Hematopoietic multipotent progenitor cell treated with erythropoietin and hydrocortisone succinate and interleukin-3 and kit ligand, for 15 days (in vitro differentiated cells): ENCODE results near the gene MYO1D.

Experiments
- DNase-seq: peaks from one replicate; pipeline ENCODE4 v3.0.0-alpha.2; 2015; ENCODE audit warnings: low spot score

MYO1D gene

DNA sequence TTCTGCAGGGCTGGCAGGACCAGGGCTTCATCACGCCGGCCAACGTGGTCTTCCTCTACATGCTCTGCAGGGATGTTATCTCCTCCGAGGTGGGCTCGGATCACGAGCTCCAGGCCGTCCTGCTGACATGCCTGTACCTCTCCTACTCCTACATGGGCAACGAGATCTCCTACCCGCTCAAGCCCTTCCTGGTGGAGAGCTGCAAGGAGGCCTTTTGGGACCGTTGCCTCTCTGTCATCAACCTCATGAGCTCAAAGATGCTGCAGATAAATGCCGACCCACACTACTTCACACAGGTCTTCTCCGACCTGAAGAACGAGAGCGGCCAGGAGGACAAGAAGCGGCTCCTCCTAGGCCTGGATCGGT is 388.8 kb downstream of the MYO1D start:
- DNase-seq: no peak

- DNase-seq: no peak
Observed at GRCh38 chr17:32487473-32488176, 389.3 kb downstream of the MYO1D start.

DNA sequence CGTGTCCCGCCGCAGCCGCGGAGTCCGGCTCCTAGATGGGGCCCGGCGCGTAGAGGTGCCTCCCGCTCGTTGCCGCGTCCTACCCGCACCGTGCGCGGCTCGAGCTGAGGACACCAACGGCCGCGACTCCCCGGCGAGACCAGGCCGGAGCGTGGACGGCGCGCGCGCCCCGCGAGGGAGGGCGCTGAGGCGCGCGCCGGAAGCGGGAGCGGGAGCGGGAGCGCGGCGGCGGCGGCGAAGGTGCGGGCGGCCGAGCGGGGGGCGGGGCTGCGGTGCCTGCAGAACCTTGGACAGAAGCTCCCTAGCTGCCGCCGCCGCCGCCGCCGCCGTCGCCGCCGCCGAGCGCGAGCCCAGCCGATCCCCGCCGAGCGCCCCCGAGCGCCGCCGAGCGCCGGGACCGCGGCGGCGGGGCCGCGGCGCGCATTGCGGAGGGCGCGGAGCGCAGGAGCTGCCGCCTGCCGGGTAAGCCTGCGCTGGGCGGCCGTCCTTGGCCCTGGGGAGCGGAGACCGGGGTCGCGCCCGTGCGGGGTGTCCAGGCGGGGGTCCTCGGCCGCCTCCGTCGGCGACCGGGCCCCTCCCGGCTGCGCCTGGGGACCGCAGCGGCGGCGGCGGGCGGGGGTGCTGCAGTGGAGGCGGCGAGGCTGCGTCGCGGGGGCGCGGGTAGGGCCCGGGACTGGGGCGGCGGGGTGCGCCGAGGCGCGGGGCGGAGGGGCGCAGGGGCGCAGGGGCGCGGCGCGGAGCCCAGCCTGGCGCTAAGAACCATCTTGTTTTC is 390.0 kb downstream of the MYO1D start, which contains the start of gene CDK5R1:
TSS of gene CDK5R1 (plus strand) at position 293 of the 772 bp plus-strand sequence. CDS start 628 bp downstream, outside the sequence.
- DNase-seq: peak; percentile 41

- DNase-seq: peak; percentile 71
Observed at GRCh38 chr17:32486111-32486700, 390.7 kb downstream of the MYO1D start.

DNA sequence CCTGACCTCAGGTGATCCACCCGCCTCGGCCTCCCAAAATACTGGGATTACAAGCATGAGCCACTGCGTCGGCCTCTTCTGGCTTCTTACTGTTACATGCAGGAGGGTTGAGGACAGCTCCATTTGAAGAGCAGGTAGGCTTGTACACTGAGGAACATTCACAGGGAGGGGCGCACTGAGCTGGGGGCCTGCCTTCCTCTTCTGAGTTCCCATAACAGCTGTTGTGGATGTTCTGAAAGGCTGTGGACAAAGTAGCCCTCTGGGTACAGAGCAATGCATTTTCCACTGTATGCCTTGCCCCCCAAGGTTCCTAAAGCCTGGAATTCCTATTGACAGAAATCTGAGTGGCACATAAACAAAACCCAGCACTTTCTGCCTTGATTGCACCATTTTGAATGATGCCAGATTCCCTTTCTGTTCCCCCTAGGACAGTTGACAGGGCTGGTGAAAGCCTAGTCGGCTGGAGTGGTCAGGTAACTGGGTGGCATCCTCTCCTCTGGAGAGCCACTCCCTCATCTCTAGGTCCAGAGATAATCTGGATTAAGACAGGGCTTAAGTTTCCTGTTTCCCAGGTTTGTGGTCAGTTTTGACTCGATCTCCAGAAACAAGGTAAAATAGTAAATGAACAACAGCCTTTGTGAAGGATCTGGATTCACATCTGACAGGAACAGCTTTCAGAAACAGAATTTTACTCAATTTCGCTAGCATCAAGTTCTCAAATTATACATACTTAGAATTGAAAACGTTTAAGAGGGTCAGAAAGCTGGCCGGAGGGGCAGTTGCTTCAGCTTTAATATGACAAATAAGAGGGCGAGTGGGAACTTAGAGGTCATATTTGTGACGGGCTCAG is 391.4 kb downstream of the MYO1D start:
- no peak for DNase-seq

- no peak for DNase-seq
Observed at GRCh38 chr17:32484628-32485027, 392.3 kb downstream of the MYO1D start.

DNA sequence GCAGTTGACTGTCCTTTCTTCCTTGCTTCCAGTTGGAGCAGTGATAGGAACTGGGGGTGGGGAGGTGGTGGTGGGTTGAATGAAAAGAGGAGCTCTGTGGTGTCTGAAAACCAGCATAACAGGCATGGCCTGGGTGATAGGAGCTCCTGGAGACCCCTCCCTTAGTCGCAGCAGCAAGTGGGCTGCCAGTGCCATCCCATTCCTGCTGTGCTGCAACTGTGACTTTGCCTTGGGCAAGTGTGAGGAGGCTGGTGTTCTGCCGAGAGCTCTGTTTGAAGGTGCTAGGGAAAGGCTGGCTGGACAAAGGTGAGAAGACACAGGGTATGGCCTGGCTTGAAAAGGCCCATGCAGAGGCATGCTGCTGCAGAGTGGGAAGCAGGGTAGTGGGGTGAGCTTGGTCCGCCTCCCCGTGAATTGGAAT is 392.9 kb downstream of the MYO1D start:
- DNase-seq: no peak

DNA sequence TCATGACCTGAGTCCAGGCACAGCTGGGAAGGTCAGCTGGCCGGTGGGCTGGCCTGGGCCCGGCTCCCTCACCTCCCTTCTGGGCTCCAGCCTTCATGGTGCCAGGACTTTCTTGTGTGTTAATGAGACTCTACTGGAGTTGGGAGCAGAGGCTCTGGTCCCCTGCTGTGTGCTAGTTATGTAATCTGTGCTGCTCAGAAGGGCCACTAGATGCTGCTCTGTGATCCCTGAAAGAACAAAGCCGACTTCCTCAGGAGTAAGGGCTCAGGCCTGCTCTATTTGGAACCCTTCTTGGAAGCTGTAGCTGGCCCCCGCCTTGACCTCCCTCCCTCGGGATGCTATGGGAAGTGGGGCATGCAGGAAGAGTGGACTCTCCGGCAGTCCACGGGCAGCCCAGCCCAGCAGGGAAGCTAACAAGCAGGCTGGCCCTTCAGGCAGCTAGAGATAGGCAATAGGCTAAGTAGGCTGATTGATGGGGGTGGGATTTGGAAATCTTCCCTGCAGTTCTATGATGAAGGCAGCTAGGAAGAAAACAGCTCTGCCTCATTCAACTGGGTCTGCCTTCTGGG is 393.4 kb downstream of the MYO1D start:
- DNase-seq: no peak

- no peak for DNase-seq
Observed at GRCh38 chr17:32482568-32483320, 394.2 kb downstream of the MYO1D start.

DNA sequence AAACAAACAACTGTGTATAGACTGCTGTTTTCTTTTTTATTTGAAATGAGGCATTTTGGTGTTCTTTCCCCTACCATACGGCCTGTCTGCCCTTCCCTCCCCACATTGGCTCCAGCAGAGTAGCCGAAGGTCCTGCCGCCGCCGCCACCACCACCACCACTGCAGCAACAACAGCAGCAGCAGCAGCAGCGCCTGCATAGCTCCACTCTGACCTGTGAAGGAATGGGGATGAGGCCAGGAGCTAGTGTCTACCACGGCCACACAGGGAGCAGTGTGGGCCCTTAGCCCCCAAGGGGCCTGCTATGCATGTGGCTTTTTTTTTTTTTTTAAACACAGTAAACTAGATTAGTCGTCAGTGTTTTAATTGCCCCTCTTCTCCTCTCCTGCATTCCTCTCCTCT is 395.7 kb downstream of the MYO1D start:
- no peak for DNase-seq

DNA sequence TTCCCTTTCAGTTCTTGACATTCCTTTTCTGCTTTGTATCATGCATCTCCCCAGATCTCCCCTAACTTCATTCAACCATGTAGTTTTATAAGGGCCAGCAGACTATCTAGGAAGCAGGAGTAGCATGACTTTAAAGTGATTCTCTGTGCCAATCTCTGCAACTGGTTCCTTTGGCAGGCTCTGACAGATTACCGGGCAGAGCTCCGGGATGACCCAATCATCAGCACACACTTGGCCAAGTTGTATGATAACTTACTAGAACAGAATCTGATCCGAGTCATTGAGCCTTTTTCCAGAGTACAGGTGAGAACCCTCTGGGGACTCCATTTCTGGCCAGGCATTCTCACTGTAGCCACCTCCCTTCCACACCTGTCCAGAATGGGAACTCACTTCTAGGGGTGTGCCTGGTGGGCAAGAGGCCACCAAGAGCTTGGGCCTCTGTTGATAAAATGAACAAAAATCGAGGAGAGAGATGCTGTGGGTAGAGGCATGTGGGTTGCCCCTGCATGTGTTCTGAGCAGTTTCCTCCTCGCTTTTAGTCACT is 397.8 kb downstream of the MYO1D start:
- DNase-seq: no peak

DNA sequence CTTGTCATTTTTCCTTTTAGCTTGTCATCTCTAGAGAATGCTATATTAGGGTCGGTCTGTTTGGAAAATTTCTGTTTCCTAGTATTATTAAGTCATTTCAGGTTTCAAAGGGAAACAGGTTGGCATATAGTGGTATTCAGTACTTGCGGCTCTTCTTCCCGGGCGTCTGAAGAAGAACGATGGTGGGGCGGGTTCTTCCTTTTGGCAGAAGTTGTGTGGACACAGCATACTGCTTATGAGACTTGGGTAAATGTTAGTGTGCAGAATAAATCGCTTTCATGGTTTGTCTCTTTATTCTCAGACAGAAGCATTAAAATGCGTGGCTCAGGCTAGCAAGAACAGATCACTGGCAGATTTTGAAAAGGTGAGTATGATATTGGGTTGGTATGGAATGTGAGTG is 399.7 kb downstream of the MYO1D start:
- DNase-seq: no peak

DNA sequence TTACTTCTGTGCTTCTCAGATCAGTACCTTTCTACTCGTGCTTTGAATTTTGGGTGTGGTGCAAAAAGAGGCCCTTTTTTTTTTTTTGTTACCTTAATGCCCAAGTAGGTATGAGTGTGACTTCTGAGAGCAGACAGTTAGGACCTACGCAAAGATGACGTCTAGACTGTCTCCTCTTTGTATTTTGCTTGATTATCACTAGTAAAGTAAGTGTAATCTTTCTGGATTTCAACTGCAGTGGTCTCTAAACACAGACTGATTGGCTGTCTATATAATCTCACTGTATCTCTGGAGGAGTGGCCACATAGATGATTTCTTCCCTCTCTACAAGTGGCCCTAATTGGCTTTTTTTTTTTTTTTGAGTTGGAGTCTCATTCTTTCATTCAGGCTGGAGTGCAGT is 401.7 kb downstream of the MYO1D start:
- no peak for DNase-seq

- no peak for DNase-seq
Observed at GRCh38 chr17:32471652-32472051, 405.3 kb downstream of the MYO1D start.

GRCh38 chr17:32470405-32471167 is 406.3 kb downstream of the MYO1D start:
- no peak for DNase-seq

- no peak for DNase-seq
Observed at GRCh38 chr17:32467949-32468348, 409.0 kb downstream of the MYO1D start.

- no peak for DNase-seq
Observed at GRCh38 chr17:32464374-32464773, 412.6 kb downstream of the MYO1D start.

DNA sequence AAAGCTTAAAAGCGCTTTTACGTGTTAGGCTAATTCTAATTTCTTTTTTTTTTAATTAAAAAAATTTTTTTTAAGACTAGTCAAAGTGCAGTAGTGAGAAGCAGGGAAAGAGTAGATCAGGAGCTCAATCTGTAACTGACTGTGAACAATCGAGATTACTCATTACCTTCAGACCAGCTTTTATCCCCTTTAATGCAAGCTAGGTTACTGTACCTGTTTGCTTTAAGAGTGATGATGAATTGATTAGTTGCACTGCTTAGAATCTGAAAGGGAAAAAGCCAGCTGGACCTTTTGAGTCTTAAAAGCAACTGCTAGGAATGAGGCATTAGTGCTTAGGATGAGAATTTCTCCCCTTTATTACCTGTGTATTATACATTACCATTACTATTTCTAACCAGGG is 413.6 kb downstream of the MYO1D start:
- DNase-seq: no peak

DNA sequence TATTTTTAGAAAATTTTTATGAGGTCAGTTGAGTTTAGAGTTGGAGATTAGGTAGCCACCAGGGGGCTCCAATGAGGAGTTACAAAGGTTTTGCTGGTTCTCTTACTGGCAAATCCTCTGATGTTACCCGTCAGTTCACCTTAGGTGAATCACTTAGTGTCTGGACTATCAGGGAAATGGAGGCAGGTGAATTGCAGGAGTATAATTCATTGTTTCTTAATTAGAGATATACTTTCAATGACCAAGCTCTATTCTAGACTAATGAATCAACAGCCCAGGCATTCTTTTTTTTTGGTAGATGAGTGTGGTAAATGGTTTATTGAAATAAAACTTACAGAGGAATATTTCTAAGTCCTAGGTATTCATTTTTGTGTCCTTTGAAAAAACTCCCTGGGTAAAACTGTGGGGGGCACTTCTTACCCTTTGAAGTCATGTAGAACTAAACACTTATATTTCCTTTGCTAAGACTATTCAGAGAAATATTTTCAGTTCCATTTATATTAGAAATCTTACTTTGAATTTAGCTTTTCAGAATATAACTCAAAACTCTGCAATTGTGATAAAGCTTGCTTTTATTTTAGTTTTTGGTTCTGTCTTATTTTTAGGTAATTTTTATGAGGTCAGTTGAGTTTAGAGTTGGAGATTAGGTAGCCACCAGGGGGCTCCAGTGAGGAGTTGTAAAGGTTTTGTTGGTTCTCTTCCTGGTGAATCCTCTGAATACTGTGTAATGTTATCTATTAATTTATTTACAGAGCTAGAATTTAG is 414.9 kb downstream of the MYO1D start:
- DNase-seq: peak; percentile 72
